Liver (tissue), 3 donors: ENCODE data around the gene PTPRN2.

Experiments
- ATF3 ChIP-seq: IDR thresholded peaks from 2 replicates; pipeline ENCODE4 v1.6.1; 2016; ENCODE audit warnings: antibody characterized with exemption
- CTCF ChIP-seq: fragments of 150-350 bp; IDR thresholded peaks from 2 replicates; pipeline ENCODE4 v1.5.1; 2017; ENCODE audit warnings: improper control_type of control experiment, low read depth, low read length; ENCODE audit not compliant: missing input control
- EGR1 ChIP-seq, 2 donors: IDR thresholded peaks; 2 replicates each; pipeline ENCODE4 v1.6.1; 2016 to 2018; ENCODE audit warnings: antibody characterized with exemption in 2 of 2, low read depth in 2 of 2
- GABPA ChIP-seq, 2 donors: IDR thresholded peaks in 1 of 2; conservative IDR thresholded peaks in 1 of 2; 2 replicates each; pipeline ENCODE4 v1.6.1; 2016; ENCODE audit warnings: antibody characterized with exemption in 2 of 2, mild to moderate bottlenecking in 1 of 2, moderate library complexity in 1 of 2
- MAX ChIP-seq: IDR thresholded peaks from 2 replicates; pipeline ENCODE4 v1.6.1; 2016; ENCODE audit warnings: antibody characterized with exemption
- RAD21 ChIP-seq, 2 donors: IDR thresholded peaks; 2 replicates each; pipeline ENCODE4 v1.6.1; 2016; ENCODE audit warnings: antibody characterized with exemption in 2 of 2, mild to moderate bottlenecking in 2 of 2
- REST ChIP-seq: IDR thresholded peaks from 2 replicates; pipeline ENCODE4 v1.6.1; 2016; ENCODE audit warnings: antibody characterized with exemption, mild to moderate bottlenecking
- RXRA ChIP-seq, 2 donors: IDR thresholded peaks; 2 replicates each; pipeline ENCODE4 v1.6.1; 2017 to 2018; ENCODE audit warnings: antibody characterized with exemption in 2 of 2, mild to moderate bottlenecking in 1 of 2
- SP1 ChIP-seq: IDR thresholded peaks from 2 replicates; pipeline ENCODE4 v1.6.1; 2018; ENCODE audit warnings: antibody characterized with exemption, mild to moderate bottlenecking
- TAF1 ChIP-seq: conservative IDR thresholded peaks from 2 replicates; pipeline ENCODE4 v1.6.1; 2016; ENCODE audit warnings: antibody characterized with exemption, mild to moderate bottlenecking
- YY1 ChIP-seq: IDR thresholded peaks from 2 replicates; pipeline ENCODE4 v1.6.1; 2016; ENCODE audit warnings: antibody characterized with exemption, mild to moderate bottlenecking
- ZBTB33 ChIP-seq: IDR thresholded peaks from 2 replicates; pipeline ENCODE4 v1.6.1; 2016; ENCODE audit warnings: antibody characterized with exemption
- donor health status: healthy.
- donor health status: healthy.

- TF ChIP-seq RAD21 (IDR thresholded peaks at IDR 0.05) (no peak), GABPA (IDR thresholded peaks at IDR 0.05 in 1 of 2, conservative IDR thresholded peaks at IDR 0.05 in 1 of 2) (no peak), MAX (no peak), ZBTB33 (no peak), CTCF (no peak), REST (no peak), YY1 (no peak), RXRA (IDR thresholded peaks at IDR 0.05) (no peak), EGR1 (IDR thresholded peaks at IDR 0.05; ENCODE audit: low read depth in 2 of 2) (no peak), ATF3 (no peak), SP1 (no peak), TAF1 (no peak)
Observed at GRCh38 chr7:157528785-157529341, 1058.8 kb downstream of the PTPRN2 start.
